Anterior cingulate cortex (tissue), 58 donors: ENCODE measurements around the gene SPATA20.

Experiments
- DNase-seq, 58 donors: peaks; one replicate each; lab custom pipeline; 2025; lab: John Stamatoyannopoulos, UW

Gene SPATA20

GRCh38 chr17:50557630-50558029 lies 10.7 kb downstream of the SPATA20 start:
- DNase-seq, result no peak

DNA sequence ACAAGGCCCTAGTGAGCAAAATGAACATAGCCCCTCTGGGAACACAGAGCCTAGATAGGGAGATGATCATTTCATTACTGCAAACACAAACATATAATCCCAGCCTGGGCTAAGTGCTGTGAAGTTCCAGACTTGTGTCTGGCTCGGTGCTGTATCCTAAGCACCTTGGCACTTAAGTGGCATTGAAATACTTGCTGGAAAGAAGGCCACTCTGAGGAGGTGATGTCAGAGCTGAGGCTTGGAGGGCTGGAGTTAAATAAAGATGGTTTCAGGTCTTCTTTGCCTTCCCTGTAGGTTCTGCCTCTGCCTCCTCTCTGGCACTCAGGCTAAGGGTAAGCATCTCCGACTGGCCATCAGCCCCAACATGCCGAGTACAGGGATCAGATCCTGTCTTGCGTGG lies 11.1 kb downstream of the SPATA20 start:
- no peak for DNase-seq

GRCh38 chr17:50558581-50558940 lies 11.6 kb downstream of the SPATA20 start:
- DNase-seq, result peak in 1 of 58 donors; percentile 18

- peak in 6 of 58 donors; percentile 8 to 40 (median 16) for DNase-seq
These were observed 12.1 kb downstream of the SPATA20 start for GRCh38 chr17:50558941-50559614.

DNA sequence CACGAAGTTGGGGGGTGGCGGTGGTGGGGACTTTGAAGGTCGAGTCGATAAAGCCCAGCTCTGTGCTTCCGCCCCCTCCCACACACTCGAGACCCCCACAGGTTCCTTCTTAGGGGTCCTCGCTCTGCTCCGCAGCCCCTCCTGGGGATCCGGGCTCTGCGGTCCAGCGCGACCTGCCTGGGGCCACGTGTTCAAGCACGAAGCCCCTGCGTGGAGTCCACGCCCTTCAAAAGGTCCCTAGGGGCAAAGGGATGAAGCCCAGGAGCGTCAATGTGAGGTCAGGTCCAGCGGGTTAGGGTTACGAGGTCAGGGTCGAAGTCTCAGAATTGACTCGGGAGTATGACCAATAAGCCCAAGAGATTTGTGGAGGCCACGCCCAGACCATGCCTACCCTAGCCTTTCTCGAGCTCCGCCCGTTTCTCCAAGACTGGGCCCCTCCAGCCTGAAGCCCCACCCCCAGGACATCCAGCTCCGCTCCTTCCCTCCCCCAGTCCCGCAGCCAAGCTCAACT lies 12.8 kb downstream of the SPATA20 start:
- DNase-seq, result peak in 4 of 58 donors; percentile 15 to 83 (median 36)

- peak in 57 of 58 donors; percentile 31 to 91 (median 76) for DNase-seq
These were observed 13.3 kb downstream of the SPATA20 start, which contains the start of gene CACNA1G for GRCh38 chr17:50560185-50560824. TSS of gene CACNA1G (plus strand) at chr17:50560715. CDS start at chr17:50561460, 745 bp downstream.

- DNase-seq, result peak in 1 of 58 donors; percentile 61
These were observed 14.2 kb downstream of the SPATA20 start for GRCh38 chr17:50560931-50561745.

GRCh38 chr17:50561746-50562141 lies 14.8 kb downstream of the SPATA20 start:
- DNase-seq, result no peak

- no peak for DNase-seq
These were observed 15.5 kb downstream of the SPATA20 start for GRCh38 chr17:50562242-50563091.

DNA sequence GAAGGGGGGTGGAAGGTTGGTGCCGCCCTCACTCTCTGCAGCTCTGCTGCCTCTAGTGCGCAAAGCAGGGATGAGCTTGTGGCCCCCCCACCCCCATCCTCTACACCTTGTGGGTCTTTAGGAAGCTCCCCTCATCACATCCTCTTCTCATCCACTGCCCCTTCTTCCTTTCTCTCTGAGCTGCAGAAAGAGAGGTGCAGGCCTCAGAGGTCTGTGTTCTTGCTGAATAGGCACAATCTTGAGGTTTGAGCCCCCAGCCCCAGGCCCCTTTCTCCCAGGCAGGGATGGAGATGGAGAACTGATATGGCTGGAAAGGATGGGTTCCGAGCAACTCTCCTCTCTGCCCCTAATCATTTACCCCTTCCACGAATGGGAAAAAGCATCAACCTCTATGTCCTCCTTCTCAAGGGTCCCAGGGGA lies 16.1 kb downstream of the SPATA20 start:
- peak in 6 of 58 donors; percentile 15 to 39 (median 28) for DNase-seq

DNA sequence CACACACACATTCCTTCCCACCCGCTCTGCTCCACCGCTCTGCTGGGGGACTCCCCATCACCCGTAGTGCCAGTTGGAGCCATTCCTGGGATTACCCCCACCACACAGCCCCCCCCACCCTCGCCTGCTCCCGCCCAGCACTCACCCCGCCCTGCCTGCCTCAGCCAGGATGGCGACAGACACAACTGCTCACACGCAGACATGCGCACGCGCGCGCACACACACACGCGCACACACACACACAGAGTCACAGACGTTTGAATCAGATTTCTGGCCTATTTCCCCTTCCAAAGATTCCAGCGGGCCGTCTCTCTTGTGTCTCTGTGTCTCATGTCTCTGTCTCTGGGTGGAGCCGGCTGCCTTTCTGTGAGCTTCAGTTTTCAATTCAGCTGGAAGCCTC lies 17.9 kb downstream of the SPATA20 start:
- DNase-seq, result peak in 41 of 58 donors; percentile 13 to 73 (median 38)

DNA sequence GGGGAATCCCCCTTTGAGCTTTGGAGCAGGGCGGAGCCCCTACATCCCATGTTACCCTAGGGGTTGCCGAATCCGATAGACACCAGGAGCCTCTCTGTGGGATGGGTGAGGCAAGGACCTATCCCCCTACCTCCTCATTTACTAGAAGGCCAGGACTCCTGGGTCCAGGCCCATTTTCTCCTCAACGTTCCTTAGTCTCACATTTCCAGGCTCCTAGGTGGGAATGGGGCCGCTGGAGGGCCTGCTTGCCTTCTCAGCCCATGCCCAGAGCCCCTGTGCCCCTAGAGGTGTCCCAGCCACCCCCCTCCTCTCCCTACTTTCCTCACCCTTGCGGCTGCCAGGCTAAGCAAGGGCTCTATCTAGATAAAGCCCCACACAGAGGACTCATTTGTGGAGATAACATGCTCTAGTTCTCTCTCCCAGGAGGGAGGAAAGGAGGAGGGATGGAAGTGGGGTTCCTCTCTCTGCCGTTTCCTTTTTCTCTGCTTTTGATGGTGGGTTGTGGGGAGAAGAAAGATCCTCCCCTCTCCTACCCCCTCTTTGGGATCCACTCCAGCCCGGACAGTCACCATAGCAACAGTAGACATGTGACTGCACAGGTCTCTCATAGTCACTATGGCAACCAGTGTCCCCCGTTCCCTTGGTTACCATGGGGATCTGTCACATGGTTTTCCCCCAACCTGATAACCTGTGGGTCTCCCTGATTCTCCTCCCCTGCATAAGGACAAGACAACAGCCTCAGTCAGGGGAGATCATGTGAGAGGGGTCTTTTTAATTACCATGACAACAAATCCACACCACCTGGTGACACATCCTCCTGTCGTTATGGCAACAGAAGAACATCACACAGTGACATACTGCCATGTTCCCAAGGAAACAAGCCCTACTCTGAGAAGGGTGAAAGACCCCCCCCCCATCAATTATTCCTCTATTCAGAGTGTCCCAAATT lies 18.7 kb downstream of the SPATA20 start:
- peak in 51 of 58 donors; percentile 10 to 87 (median 54) for DNase-seq

DNA sequence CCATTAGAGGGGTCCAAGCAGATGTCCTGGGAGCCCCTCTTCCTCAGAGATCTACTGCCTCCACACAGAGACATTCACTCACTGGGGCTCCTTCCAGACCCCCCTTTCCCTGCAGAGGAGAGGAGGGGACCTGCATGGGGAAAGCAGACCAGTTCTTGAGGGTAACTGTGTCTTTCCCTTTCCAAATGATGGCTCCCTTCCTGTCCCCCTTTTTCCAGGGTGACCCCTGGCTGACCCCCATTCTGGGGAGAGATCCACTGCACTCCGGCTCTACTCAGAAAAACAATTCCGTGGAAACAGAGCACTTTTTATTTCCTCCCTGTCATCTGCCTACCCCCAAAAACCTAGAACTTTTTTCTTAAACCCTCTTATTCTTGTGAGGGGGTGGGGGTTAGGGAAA lies 19.9 kb downstream of the SPATA20 start:
- no peak for DNase-seq

DNA sequence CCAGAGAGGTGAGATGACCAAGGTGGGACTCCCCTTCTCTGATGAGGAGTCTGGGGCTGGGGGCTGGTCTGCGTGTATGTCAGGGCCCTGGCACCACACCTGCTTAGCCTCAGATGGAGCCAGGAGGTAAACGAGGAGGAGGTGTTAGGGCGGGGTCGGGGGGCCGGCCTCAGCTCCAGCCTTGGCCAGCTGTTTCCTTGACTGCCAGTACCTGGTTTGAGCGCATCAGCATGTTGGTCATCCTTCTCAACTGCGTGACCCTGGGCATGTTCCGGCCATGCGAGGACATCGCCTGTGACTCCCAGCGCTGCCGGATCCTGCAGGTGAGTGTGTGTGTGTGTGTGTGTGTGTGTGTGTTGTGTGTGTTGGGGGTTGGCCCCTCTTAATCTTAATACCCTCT lies 21.7 kb downstream of the SPATA20 start:
- DNase-seq, result no peak

DNA sequence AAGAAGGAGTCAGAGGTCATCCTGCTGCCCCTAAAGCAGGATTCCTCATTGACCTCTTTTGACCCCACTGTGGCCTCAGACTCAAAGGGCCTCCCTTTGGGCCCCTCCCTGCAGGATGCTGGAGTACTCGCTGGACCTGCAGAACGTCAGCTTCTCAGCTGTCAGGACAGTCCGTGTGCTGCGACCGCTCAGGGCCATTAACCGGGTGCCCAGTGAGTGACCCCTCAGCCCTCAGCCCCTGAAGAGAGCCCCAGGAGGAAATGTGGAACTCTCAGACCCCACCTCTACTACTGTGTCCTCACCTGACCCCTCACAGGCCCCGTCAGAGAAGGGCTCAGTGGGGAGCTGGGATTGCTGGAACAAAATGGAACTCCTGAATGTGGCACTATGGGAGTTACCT lies 22.6 kb downstream of the SPATA20 start:
- no peak for DNase-seq

GRCh38 chr17:50570032-50570431 lies 23.1 kb downstream of the SPATA20 start:
- no peak for DNase-seq

DNA sequence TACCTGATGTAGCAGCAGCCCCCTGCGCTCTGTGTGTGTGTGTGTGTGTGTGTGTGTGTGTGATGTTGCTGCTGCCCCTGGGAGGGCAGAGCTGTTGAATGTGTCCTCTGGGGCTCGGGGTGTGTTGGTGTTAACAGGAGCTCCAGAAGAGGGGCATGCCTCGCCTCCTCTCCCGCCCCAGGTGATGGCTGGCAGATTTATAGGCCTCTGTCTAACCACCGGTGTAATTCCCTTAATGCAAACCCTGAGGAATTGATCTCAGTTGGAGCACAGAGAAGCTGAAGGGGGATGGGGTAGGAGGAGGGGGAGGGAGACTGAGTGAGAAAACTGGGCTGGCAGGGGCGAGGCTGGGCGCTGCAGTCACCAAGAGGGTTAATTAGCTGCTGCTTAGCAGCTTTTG lies 23.6 kb downstream of the SPATA20 start:
- no peak for DNase-seq

GRCh38 chr17:50571681-50572080 lies 24.7 kb downstream of the SPATA20 start:
- no peak for DNase-seq

- DNase-seq, result no peak
These were observed 25.6 kb downstream of the SPATA20 start for GRCh38 chr17:50572541-50572940.
